Prostate gland (tissue), 2 donors: ENCODE results near the gene CSF2.

Experiments used
- POLR2AphosphoS5 ChIP-seq: sonication (generic); formaldehyde crosslinking; IDR thresholded peaks from one replicate; pipeline ENCODE4 v1.6.1; 2017; ENCODE audit warnings: antibody characterized with exemption
- TF ChIP-seq, protein P1 (sequence below), 4 experiments: fragments of 200-600 bp in 2 of 4; fragments of 450-650 bp in 2 of 4; sonication (generic) in 2 of 4; IDR thresholded peaks; 1 replicate in 3 of 4; 2 replicates in 1 of 4; pipeline ENCODE4 v1.5.1; 2016 to 2019; ENCODE audit warnings: antibody characterized with exemption in 4 of 4, mild to moderate bottlenecking in 2 of 4, moderate library complexity in 2 of 4

GRCh38 chr5:132055808-132056609, 17.6 kb upstream of the CSF2 start:
- TF ChIP-seq, protein P1, sequence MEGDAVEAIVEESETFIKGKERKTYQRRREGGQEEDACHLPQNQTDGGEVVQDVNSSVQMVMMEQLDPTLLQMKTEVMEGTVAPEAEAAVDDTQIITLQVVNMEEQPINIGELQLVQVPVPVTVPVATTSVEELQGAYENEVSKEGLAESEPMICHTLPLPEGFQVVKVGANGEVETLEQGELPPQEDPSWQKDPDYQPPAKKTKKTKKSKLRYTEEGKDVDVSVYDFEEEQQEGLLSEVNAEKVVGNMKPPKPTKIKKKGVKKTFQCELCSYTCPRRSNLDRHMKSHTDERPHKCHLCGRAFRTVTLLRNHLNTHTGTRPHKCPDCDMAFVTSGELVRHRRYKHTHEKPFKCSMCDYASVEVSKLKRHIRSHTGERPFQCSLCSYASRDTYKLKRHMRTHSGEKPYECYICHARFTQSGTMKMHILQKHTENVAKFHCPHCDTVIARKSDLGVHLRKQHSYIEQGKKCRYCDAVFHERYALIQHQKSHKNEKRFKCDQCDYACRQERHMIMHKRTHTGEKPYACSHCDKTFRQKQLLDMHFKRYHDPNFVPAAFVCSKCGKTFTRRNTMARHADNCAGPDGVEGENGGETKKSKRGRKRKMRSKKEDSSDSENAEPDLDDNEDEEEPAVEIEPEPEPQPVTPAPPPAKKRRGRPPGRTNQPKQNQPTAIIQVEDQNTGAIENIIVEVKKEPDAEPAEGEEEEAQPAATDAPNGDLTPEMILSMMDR (IDR thresholded peaks at IDR 0.05): no peak
- TF ChIP-seq POLR2AphosphoS5: no peak
